ENCODE measurements around the gene ATP5F1B. TPM values are rescaled to one million over a fixed set of nuclear protein-coding genes. Genes with fewer than 3 reads are reported as not detected.
A peak's percentile ranks its signal among the peaks of the same experiment; 100 is the strongest.
"Not testable (repeated sequence)": the region's sequence is repeated elsewhere in the genome, so short reads cannot be mapped to it uniquely, and the experiment has no call there.

Gene ATP5F1B
- total RNA-seq, 1 donor: 461 TPM

DNA sequence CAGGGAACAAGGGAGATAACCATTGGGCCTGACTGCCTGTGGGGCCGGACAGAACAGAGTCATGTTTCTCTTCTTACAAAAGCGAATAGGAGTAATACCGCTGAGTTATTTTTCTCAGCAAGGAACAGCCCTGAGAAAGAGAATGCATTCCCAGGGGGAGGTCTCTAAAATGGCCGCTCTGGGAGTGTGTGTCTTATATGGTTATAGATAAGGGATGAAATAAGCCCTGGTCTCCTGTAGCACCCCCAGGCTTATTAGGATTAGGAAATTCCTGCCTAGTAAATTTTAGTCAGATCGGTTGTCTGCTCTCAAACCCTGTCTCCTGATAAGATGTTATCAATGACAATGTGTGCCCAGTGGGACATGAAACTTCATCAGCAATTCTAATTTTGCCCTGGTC, 8.0 kb upstream of the ATP5F1B start:
- not testable (repeated sequence) for DNase-seq (ENCODE audit: low read depth in 2 of 3, low spot score in 2 of 3)

DNA sequence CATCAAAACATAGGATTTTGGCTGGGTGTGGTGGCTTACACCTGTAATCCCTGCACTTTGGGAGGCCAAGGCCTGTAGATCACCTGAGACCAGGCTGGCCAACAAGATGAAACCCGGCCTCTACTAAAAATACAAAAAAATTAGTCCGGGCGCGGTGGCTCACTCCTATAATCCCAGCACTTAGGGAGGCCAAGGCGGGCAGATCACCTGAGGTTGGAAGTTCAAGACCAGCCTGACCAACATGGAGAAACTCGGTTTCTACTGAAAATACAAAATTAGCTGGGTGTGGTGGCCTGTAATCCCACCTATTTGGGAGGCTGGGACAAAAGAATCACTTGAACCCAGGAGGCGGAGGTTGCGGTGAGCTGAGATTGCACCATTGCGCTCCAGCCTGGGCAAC, 2.2 kb upstream of the ATP5F1B start:
- not testable (repeated sequence) for DNase-seq (ENCODE audit: low read depth in 2 of 3, low spot score in 2 of 3)

DNA sequence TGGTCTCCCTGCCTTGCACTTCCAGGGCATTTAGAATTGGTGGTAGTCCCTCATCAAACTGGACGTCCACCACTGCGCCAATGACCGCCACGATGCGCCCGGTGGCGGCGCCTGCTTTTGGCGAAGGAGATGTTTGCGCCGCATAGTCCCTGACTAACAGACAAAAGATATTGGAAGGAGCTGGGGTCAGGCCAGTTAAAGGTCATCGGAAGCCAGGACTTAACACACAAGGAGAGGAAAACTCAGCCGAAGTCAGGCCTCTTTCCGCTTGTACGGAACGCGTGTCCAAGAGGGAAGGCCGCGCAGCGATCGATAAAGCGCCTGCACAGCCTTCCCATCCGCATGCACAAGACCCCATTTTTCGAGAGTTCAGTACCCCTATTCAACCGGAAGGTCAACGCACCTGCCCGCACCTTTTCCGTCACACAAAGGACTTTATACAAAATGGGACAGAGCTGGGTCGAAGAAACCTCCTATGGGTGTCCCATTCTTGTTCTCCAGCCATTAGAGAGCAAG, 525 bp downstream of the ATP5F1B start:
- no peak for DNase-seq (ENCODE audit: low read depth in 2 of 3, low spot score in 2 of 3)

DNA sequence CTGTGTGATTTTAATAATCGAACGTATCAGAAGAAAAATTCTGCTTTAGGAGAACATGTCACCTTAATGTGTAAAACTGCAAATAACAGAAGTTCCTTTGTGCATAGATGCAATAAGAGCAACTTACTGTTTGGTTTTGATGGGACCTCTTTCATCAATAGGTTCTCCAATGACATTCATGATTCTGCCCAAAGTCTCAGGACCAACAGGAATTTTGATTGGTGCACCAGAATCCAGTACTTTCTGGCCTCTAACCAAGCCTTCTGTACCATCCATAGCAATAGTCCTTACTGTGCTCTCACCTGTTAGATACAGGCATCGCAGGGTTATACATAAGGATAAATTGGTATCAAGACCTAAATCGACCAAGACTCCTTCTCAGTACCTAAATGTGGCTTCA, 1.1 kb downstream of the ATP5F1B start:
- DNase-seq (ENCODE audit: low read depth in 2 of 3, low spot score in 2 of 3): no peak

DNA sequence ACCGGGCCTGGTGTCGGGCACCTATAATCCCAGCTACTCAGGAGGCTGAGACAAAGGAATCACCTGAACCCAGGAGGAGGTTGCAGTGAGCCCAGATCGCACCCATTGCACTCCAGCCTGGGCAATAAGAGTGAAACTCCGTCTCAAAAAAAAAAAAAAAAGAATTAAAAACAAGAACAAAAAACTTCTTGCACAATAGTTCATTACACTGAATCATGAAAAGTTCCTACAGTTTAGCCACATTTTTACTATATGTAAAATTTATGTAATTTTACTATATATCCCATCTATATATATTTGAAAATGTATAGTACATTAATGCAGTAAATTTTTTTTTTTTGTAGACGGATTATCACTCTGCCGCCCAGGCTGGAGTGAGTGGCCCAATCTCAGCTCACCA, 4.6 kb downstream of the ATP5F1B start:
- no peak for DNase-seq (ENCODE audit: low read depth in 2 of 3, low spot score in 2 of 3)

DNA sequence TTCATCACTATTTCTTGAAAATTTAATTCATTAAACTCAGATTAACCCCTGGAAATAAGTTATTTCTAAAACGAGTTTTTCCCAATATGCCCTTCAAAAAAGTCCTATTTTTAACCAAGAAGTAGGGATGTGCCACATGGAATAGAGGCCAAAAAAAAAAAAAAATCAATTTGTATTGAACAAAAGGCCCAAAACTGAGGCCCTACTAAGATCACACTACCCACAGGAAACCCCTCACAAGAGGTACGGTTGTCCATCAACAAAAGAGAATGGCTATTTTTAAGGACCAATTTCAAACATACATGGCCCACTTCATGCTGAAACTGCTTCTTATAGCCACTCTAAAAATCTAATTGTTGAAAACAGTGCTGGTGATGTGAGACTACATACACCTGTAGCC, 8.2 kb downstream of the ATP5F1B start:
- DNase-seq (ENCODE audit: low read depth in 2 of 3, low spot score in 2 of 3): no peak

DNA sequence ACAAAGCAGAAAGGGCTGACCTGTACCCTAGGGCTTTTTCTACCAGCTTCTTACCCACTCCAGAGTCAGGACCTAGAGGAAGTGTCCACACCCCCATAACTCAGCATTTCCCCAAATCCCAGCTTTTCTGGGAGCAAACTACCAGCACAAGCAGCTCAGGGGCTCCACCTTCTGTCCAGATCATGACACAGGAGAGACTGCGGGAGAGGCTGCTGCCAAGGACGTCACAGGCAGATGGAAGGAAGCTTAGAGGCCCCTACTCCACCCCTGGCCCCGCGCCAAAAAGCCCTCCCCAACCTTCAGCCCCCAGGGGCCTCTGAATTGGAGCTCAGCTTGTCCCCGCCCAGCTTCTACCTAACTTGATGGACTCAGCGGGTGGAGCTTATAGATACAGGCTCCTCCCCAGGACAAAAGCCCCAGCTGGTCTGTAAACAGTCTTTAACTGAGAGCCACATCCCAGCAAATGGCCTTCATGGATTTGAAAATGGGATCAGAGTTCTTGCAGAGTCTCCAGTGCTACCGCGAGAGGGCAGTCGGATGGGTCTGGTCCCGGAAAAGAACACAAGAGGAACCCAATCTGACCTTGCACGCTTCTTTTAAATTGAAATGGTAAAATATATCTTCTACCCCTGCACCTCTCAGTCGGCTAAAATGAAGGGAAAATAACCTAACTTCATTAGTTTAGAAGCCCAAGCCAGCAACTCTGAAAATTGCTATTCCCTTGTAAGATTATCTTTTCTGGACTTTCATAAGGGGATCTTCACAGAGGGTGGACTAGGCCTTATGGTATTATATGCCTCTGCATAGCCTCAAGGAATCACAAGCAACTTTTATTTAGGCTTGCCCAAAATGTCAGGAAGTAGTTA, 8.9 kb downstream of the ATP5F1B start:
- DNase-seq (ENCODE audit: low read depth in 2 of 3, low spot score in 2 of 3): peak; percentile 83 to 100 (median 100)

DNA sequence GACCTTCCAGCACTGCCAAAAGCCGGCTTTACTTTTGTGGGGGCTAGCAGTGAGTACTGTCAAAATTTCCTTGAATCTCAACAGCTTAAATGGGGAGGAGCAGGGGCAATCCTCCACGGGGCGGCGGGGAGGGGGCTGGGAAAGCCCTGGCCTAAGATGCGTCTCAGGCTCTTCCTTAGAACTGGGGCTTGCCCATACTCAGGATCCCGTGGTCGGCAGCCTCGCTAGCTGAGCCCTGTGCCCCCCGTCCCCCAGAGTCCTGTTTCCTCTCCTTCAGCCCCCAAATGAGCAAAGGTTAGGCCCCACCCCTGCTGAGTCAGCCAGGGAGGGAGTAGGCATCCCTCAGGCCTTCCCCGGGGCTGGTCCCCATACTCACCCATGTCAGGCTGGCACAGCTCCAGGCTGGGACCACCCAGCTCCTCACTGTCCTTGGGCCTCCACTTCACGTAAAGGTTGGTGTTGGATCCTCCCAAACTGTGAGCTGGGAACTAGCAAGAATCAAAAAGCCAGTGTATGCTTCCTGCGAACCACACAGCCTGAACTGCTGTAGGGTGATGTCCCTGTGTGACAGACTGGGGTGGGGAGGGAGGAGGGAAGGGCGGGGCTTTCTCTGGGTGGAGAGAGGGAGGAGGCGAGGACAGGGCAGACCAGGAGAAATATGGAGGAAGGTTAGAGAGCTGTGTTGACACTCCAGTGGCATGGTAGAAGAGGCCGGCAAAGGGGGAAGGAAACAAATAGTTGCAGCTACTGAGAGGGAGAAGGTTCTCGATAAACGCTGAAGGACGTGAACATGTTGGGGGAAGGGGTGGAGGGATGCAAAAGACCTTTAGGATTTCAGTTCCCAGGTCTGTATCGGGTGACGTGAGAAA, 9.7 kb downstream of the ATP5F1B start:
- DNase-seq (ENCODE audit: low read depth in 2 of 3, low spot score in 2 of 3): peak; percentile 64 to 91 (median 89)

DNA sequence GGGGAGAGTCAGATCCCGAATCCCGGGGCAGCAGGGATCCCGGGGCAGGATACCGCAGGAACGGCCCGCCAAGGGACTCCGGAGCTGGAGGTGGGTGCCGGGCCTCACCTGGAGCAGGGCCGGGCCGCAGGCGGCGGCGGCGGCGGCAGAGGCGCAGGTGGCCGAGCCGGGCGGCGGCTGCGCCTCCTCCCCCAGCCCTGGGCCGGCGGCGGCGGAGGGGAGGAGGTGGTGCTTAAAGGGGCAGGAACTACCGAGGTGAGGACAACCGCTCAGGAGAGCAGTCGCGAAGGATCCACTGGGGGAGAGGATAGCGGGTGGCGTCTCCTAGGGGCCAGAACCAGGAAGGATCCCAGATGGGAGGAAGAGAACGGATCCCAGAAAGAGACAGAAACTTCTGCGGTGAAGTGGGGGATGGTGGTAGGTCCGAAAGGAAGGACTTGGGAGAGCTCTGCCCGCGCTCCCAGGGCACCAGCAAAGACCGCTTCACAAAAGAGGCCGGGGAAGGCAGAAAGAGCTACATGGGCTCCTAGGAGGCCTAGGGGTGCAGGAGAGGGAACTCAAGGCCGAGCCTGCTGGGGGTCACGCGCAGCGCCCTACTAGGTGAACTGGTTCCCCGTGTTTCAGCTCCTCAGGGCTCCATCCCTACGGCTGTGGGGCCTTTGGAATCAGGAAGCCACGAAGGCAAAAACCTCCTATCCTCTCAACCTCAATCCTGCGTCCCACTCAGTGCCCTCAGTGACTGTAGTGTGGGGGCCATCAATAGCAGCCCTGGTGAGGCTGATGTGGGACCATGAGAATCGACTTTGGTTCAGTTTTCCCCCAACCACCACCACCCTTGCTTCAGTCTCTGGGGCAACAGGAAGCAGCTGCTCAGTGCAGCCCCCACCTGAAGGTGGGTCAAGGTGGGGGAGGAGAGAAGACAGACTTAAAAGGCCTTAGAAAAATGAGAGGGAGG, 10.7 kb downstream of the ATP5F1B start:
- peak; percentile 29 to 59 (median 56) for DNase-seq (ENCODE audit: low read depth in 2 of 3, low spot score in 2 of 3)

DNA sequence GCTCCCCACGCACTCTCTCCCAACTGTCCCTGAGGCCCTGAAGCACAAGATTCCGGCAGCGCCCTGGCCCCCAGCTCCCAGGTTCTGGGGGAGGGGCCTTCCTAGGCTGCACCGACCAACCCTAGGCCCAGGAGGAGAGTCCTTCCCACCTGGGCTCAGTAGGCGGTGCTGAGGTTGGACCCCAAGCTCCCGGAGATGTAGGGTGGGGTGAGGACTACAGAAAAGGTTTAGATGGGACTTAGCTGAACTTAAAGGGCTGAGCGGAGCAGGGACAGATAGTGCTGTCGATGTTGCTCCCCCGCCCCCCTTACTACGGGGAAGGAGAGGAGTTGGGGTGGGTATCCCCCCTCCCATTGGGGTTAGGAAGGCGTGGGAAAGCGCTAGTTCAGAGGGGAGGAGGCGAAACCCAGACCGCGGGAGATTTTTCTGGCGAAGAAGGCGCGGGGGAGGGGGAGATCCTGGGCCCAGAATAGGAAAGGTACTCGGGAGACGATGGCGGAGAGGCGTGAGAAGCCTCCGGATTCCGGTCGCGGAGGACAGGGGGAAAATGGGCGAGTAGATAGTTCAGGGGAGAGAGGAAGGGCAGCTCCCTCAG, 11.4 kb downstream of the ATP5F1B start:
- DNase-seq (ENCODE audit: low read depth in 2 of 3, low spot score in 2 of 3): peak in 1 of 3 donors; percentile 29

DNA sequence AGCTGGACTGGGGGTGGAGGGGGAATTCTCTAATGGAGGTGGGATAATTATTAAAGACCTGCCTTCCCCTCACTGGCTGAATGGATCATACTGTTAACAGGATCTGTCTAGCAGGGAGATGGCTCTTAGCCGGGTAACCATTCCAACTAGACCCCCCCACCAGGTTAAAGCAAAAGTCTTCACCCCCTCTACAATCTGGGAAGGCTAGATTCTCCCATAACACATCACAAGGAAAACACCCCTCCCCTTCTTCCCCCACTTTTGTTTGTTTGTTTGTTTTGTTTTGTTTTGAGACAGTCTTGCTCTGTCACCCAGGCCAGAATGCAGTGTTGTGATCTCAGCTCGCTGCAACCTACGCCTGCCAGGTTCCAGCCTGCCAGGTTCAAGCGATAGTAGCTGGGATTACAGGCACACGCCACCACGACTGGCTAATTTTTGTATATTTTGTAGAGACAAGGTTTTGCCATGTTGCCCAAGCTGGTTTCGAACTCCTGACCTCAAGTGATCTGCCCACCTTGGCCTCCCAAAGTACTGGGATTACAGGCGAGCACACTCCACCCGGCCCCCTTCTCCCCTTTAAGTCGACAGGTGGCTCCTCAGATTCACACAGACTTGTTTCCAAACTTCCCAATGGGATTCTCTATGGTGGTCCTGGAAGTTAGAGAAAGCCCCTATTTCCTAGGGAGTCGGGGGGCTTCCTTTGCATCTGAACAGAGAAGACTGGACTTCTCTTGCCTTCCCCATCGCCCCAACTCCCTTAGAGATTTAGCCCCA, 12.1 kb downstream of the ATP5F1B start:
- DNase-seq (ENCODE audit: low read depth in 2 of 3, low spot score in 2 of 3): no peak

DNA sequence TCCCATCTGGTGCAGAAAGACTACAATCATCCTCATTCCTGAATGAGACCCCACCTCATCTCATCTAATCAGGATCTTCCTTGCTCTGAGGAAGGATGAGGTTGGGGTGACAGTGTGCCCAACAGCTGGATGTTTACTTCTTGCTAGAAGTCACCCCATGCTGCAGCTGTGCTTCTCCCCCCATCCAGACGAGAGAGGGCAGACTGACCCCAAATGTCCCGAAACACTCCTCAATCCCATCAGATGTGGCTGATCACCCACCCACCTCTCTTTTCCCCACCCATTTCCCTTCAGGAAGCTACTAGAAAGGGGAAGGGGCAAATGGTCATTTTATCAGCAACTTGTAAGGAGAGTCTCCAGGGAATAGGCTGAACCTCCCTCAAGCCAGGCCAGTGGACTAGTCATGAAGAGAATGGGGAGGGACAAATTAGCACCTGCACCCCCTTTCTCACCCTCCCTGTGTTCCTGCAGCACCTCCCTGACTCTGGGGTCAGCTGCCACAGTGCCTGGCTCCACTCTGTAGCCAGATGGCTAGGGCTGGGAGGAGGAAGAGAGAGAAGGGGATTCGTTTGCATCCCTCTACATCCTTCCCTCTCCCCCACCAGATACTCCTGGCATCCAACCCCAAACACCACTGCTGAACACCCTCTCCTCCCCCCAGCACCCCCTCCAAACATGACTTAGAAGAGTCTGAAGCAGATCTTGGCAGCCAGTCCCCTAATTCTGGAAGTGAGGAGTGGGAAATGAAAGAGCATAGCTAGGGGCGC, 12.9 kb downstream of the ATP5F1B start:
- DNase-seq (ENCODE audit: low read depth in 2 of 3, low spot score in 2 of 3): no peak

DNA sequence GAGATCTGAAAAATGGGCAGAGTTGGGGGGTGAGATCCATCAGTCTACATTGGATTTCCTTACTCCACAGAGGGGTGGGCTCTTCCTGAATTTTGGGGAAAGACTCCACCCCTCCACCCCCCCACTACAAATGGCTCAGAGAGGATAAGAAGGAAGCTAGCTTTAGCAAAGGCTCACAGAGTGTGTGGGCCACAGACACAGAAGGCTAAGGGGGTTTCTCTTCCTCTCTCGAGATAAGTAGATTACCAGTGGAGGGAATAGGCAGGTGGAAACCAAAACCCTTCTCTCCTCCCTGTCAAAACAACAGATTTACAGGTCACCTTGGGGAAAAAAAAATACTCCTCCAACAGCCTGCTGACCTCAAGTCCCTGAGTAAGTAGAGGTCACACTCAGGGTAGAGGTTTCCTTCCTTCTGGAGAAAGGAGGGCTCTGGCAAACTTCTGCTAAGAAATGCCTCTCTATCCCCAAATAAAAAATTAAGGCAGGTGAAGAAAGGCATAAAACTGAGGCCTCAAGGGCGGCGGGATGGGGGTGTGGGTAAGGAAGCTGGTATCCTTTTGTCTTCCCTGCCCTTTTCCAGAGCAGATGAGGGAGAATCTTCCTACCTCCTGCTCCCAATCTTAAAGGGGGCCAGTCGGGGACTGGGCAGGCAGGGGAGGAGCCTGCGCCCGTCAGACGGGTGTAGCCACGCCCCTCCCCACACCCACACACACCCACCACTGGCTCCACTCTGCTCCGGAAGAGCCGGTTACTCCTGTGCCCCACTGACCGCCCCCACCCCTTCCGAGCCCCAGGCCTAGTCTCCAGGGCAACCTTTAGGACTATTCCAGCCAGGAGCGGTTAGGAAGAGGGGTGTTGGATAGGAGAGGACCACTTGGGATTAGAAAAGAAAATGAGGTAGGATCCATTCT, 13.7 kb downstream of the ATP5F1B start:
- DNase-seq (ENCODE audit: low read depth in 2 of 3, low spot score in 2 of 3): peak in 1 of 3 donors; percentile 36

DNA sequence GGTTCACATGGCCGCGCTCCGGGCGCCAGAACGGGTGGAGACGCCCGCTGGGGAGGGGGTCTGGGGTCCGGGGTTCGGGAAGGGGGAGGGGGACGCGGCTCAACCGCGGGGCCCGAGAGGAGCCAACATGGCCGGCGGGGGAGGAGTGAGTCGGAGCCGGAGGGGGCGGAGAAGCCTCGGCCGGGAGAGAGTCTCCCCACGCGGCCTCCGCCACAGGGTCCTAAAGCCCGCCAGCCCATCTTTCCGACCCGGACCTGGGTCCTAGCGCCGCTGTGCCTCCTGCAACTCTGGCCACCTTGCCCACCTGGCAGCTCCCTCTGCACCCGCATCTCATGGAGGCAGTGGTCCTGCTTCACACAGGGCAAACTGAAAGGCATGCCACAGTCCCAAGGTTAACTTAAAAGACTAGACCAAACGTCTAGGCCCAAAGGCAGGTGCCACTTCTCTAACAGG, 15.6 kb downstream of the ATP5F1B start, which contains the start of gene BAZ2A:
Gene BAZ2A, minus strand, starts transcription at position 147 of the 453 bp plus-strand sequence. CDS start 12,796 bp downstream, outside the sequence.
- peak; percentile 52 to 88 (median 81) for DNase-seq (ENCODE audit: low read depth in 2 of 3, low spot score in 2 of 3)

DNA sequence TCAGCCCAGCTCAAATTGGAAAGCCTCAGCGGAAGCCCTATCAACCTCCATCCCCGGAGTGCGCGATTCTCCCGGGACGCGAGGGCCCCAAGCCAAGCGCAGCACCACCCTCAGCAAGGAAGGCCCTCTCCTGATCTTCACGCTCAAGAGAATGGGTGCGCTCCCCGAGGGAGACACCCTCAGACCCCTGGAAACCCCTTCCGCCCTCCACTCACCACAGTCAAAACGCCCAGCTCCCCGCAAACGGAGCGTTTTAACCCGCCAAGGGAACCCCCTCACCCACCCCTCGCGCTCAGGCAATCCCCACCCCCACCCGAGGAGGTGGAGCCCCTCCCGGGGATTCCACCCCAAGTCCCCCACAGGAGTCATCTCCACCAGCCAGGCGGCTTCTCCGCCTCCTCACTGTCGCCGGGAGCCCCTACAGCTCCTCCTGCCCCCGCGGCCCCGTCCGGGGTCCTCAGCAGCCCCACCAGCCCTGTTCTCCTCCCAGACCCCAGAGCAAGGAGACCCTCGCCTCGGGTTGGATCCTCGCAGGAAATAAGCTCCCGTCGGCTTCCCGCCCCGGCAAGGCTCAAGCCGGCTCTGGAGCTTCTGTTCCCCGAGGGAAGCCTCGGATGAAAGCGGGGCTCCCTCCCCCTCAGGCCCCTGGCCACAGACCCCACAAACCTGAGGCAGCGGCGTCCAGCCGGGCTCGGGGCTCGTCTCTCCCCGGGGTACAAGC, 16.2 kb downstream of the ATP5F1B start:
- DNase-seq (ENCODE audit: low read depth in 2 of 3, low spot score in 2 of 3): peak in 1 of 3 donors; percentile 21

Data from hematopoietic multipotent progenitor cell (in vitro differentiated cells).